Measurements from ENCODE around the gene IGFALS. TPM values are rescaled to one million over a fixed set of nuclear protein-coding genes. Genes with fewer than 3 reads are reported as not detected.

IGFALS gene
- total RNA-seq, 4 donors from 2014 or later, result 0.35 TPM; not detected in 3

DNA sequence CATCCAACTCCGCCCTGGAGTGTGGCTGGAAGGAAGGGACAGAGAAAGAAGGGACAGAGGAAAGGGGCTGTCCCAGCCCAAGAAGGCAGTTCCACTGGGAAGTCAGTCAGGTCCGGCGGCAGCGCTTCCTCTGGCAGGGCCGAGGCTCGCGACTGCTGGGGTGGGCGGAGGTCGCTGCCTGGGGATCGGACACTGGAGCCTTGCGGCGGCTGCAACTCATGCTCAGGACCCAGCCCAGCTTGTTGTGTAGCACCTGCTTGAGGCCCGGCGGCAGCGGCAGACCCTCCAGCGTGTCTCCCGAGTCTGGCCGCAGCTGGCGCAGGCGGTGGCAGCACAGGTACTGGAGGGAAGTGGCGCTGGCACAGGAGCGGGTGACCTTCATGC lies 16.5 kb downstream of the IGFALS start:
- H3K27me3 ChIP-seq, result no peaks in the 10 kb centered on the region
- DNase-seq, result no peak
- H3K4me1 ChIP-seq, result peaks cover 3 to 39% (median 15%) of the 10 kb centered on the region in 4 donors
- peaks cover 0 to 52% (median 0%) of the 10 kb centered on the region in 3 donors for H3K36me3 ChIP-seq
- H3K27ac ChIP-seq, result no peak overlapping the region
- H3K4me3 ChIP-seq, result no peak overlapping the region
- no peaks in the 10 kb centered on the region for H3K9me3 ChIP-seq
- TF ChIP-seq POLR2A (IDR thresholded peaks at IDR 0.05) (no peak), CTCF (IDR thresholded peaks at IDR 0.05) (no peak)

- H3K27me3 ChIP-seq, result no peaks in the 10 kb centered on the region
- H3K9me3 ChIP-seq, result no peaks in the 10 kb centered on the region
- H3K36me3 ChIP-seq, result peaks cover 0 to 52% (median 0%) of the 10 kb centered on the region in 3 donors
- no peak for TF ChIP-seq POLR2A (IDR thresholded peaks at IDR 0.05)
- TF ChIP-seq CTCF (IDR thresholded peaks at IDR 0.05), result no peak
- no peak overlapping the region for H3K27ac ChIP-seq
- no peak overlapping the region for H3K4me3 ChIP-seq
- H3K4me1 ChIP-seq, result peaks cover 3 to 38% (median 15%) of the 10 kb centered on the region in 4 donors
- no peak for DNase-seq
These were observed 16.9 kb downstream of the IGFALS start for GRCh38 chr16:1776672-1776955.

- TF ChIP-seq POLR2A (IDR thresholded peaks at IDR 0.05), result no peak
- TF ChIP-seq CTCF (IDR thresholded peaks at IDR 0.05), result no peak
- Histone ChIP-seq H3K4me3 (no peak overlapping the region), H3K27ac (no peak overlapping the region), H3K27me3 (no peaks in the 10 kb centered on the region), H3K36me3 (peaks cover 0 to 52% (median 0%) of the 10 kb centered on the region in 3 donors), H3K4me1 (peaks cover 0 to 33% (median 11%) of the 10 kb centered on the region in 4 donors), H3K9me3 (no peaks in the 10 kb centered on the region)
- DNase-seq, result no peak
These were observed 17.4 kb downstream of the IGFALS start for GRCh38 chr16:1775846-1776671.

DNA sequence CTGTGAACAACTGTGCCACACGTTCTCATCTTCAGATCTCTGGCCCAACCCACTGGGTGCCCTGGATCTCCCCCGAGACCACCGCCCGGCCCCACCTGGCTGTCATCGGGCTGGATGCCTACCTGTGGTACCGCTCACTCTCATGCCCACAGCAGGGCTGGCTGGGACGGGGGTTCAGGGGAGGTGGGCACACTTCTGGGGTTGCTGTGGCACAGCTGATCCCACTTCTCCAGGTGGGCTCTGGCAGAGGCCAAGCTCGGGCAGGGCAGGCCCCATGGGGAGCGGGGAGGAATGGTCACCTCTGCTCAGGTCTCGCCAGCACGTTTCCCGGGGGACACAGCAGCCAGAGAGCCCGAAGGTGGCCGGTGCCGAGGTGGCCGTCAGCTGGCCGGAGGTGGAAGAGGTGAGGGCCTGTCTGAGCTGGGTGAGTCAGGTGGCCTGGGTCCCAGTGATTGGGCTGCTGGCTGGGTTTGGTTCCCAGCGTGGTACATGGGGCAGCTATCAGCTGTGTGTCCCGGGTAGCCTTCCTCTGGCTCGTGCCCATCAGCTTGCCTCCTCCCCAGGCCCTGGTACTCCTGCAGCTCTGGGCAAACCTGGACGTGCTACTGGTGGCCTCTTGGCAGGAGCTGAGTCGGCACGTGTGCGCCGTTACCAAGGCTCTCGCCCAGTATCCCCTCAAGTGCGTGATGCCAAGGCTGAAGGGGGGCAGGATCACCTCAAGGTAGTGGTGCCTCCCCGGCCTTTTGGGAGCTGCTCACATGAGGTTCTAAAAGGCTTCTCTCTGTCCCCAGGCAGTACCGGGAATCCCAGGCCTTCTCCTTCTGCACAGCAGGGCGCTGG lies 18.3 kb downstream of the IGFALS start:
- H3K27ac ChIP-seq, result no peak overlapping the region
- no peaks in the 10 kb centered on the region for H3K27me3 ChIP-seq
- no peak for TF ChIP-seq CTCF (IDR thresholded peaks at IDR 0.05)
- no peak for TF ChIP-seq POLR2A (IDR thresholded peaks at IDR 0.05)
- peaks cover 0 to 29% (median 16%) of the 10 kb centered on the region in 4 donors for H3K4me1 ChIP-seq
- no peak for DNase-seq
- H3K36me3 ChIP-seq, result peaks cover 0 to 52% (median 0%) of the 10 kb centered on the region in 3 donors
- no peaks in the 10 kb centered on the region for H3K9me3 ChIP-seq
- no peak overlapping the region for H3K4me3 ChIP-seq

DNA sequence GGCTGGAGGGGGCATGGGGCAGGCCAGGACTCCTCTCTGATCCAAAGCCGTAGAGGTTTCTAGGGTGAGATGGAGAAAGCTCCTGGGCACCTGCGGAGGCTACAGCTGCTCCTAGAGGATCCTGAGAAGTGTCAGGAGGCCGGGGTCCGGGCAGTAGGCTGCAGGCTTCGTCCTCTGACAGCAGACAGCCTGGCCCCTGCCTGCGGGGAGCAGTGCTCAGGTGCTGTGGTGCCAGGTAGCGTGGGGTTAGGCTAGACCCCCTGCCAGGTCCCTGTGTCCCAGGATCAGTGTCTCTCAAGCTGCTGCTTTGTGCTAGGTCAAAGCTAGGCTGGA lies 19.1 kb downstream of the IGFALS start:
- Histone ChIP-seq H3K4me1 (peaks cover 0 to 34% (median 19%) of the 10 kb centered on the region in 4 donors), H3K36me3 (peaks cover 0 to 48% (median 0%) of the 10 kb centered on the region in 3 donors), H3K27me3 (no peaks in the 10 kb centered on the region), H3K9me3 (no peaks in the 10 kb centered on the region), H3K4me3 (peak overlapping the region in 3 of 4 donors; percentile 79 to 99 (median 83)), H3K27ac (no peak overlapping the region)
- TF ChIP-seq POLR2A (IDR thresholded peaks at IDR 0.05) (no peak), CTCF (IDR thresholded peaks at IDR 0.05) (no peak)
- DNase-seq, result no peak

Data from Peyer's patch (tissue), 4 donors.